ENCODE data around the gene DAND5.

DNA sequence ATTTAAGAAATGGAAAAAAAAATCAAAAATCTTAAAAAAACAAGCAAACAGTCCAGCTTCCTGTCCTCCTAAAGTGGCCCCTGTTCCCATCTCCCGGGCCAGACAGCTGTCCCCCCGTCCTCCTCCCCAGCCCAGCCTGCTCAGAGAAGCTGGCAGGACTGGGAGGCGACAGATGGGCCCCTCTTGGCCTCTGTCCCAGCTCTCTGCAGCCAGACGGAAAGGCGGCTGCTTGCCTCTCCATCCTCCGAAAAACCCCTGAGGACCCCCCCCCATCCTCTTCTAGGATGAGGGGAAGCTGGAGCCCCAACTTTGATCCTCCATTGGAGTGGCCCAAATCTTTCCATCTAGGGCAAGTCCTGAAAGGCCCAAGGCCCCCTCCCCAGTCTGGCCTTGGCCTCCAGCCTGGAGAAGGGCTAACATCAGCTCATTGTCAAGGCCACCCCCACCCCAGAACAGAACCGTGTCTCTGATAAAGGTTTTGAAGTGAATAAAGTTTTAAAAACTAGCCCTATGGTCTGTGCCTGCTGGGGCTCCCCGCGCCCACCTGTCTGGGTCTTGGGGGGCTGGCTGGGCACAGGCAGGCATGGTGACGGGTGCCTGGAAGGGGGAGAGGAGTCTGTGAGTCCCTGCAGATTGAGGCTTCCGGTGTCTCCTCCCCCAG is 16.1 kb upstream of the DAND5 start:
- TF ChIP-seq POLR2AphosphoS5 (IDR thresholded peaks at IDR 0.05; ENCODE audit: low read depth, low read length) (0 out of 2 replicates have a peak, but pooled peaks have one; percentile 46), TAF1 (IDR thresholded peaks at IDR 0.05; ENCODE audit: borderline replicate concordance, low read depth, low read length) (no peak)

All from GM12892 (cell line).